Trophoblast cell (in vitro differentiated cells and primary cell): ENCODE data around the gene PIGR.

ENCODE experiments used
- DNase-seq, 2 donors: peaks; one replicate each; pipeline ENCODE4 v3.0.0-alpha.2; 2016
- H2AFZ ChIP-seq: 2 replicates; pipeline ENCODE4 v1.6.1; 2013; ENCODE audit warnings: low read length, moderate library complexity, mild to moderate bottlenecking; ENCODE audit not compliant: insufficient read depth, poor library complexity
- H2AK5ac ChIP-seq: 2 replicates; pipeline ENCODE4 v1.6.1; 2013; ENCODE audit warnings: mild to moderate bottlenecking, low read length
- H2BK120ac ChIP-seq: 2 replicates; pipeline ENCODE4 v1.6.1; 2013; ENCODE audit warnings: low read length, mild to moderate bottlenecking, moderate library complexity; ENCODE audit not compliant: insufficient read depth, poor library complexity
- H2BK12ac ChIP-seq: 2 replicates; pipeline ENCODE4 v1.6.1; 2013; ENCODE audit warnings: mild to moderate bottlenecking, low read length, moderate library complexity
- H2BK5ac ChIP-seq: 2 replicates; pipeline ENCODE4 v1.6.1; 2013; ENCODE audit warnings: low read length, low read depth, moderate library complexity, mild to moderate bottlenecking; ENCODE audit not compliant: poor library complexity
- H3K14ac ChIP-seq: 2 replicates; pipeline ENCODE4 v1.6.1; 2013; ENCODE audit warnings: mild to moderate bottlenecking, low read length
- H3K18ac ChIP-seq: 2 replicates; pipeline ENCODE4 v1.6.1; 2013; ENCODE audit warnings: mild to moderate bottlenecking, low read length
- H3K23ac ChIP-seq: 2 replicates; pipeline ENCODE4 v1.6.1; 2013; ENCODE audit warnings: low read length
- H3K27ac ChIP-seq: 2 replicates; pipeline ENCODE4 v1.5.1; 2013; ENCODE audit warnings: low read depth, mild to moderate bottlenecking, inconsistent platforms, low read length, moderate library complexity
- H3K27me3 ChIP-seq: 2 replicates; pipeline ENCODE4 v1.6.1; 2013; ENCODE audit warnings: inconsistent platforms, mild to moderate bottlenecking, low read length, moderate library complexity; ENCODE audit not compliant: insufficient read depth
- H3K36me3 ChIP-seq, 2 experiments: 1 replicate in 1 of 2; 2 replicates in 1 of 2; pipeline ENCODE4 v1.6.1; 2013; ENCODE audit warnings: low read length in 2 of 2, mild to moderate bottlenecking in 2 of 2, moderate library complexity in 1 of 2; ENCODE audit not compliant: insufficient read depth in 2 of 2, control insufficient read depth in 1 of 2
- H3K4ac ChIP-seq: 2 replicates; pipeline ENCODE4 v1.6.1; 2013; ENCODE audit warnings: low read depth, mild to moderate bottlenecking, low read length, moderate library complexity
- H3K4me1 ChIP-seq, 2 experiments: 1 replicate in 1 of 2; 2 replicates in 1 of 2; pipeline ENCODE4 v1.6.1; 2013; ENCODE audit warnings: low read length in 2 of 2, mild to moderate bottlenecking in 2 of 2, moderate library complexity in 1 of 2; ENCODE audit not compliant: insufficient read depth in 2 of 2, control insufficient read depth in 1 of 2
- H3K4me2 ChIP-seq: 2 replicates; pipeline ENCODE4 v1.6.1; 2013; ENCODE audit warnings: inconsistent platforms, mild to moderate bottlenecking, low read length, moderate library complexity
- H3K4me3 ChIP-seq: 2 replicates; pipeline ENCODE4 v1.5.1; 2013; ENCODE audit warnings: mild to moderate bottlenecking, low read depth, low read length, inconsistent platforms
- H3K79me1 ChIP-seq: one replicate; pipeline ENCODE4 v1.6.1; 2013; ENCODE audit warnings: low read length
- H3K79me2 ChIP-seq: 2 replicates; pipeline ENCODE4 v1.6.1; 2013; ENCODE audit warnings: low read length, mild to moderate bottlenecking; ENCODE audit not compliant: control insufficient read depth, insufficient read depth, poor library complexity
- H3K9ac ChIP-seq: 2 replicates; pipeline ENCODE4 v1.6.1; 2013; ENCODE audit warnings: mild to moderate bottlenecking, low read length
- H3K9me3 ChIP-seq: 2 replicates; pipeline ENCODE4 v1.6.1; 2013; ENCODE audit warnings: low read depth, mild to moderate bottlenecking, control low read depth, inconsistent platforms, low read length; ENCODE audit not compliant: insufficient read depth
- H4K12ac ChIP-seq: 2 replicates; pipeline ENCODE4 v1.6.1; 2013; ENCODE audit warnings: low read depth, mild to moderate bottlenecking, low read length, moderate library complexity
- H4K8ac ChIP-seq: 2 replicates; pipeline ENCODE4 v1.6.1; 2013; ENCODE audit warnings: low read depth, mild to moderate bottlenecking, low read length, moderate library complexity
- H4K91ac ChIP-seq: one replicate; pipeline ENCODE4 v1.6.1; 2013; ENCODE audit warnings: low read depth, mild to moderate bottlenecking, low read length, moderate library complexity
- WGBS: extraction: QIAGEN DNeasy Blood & Tissue Kit; methylation state at CpG from one replicate; pipeline ENCODE4 v1.1.7; 2013; ENCODE audit warnings: missing lambda C conversion rate; ENCODE audit not compliant: insufficient read length, insufficient coverage; ENCODE audit errors: extremely low coverage; 5-methylcytosine and 5-hydroxymethylcytosine counted together

PIGR gene

DNA sequence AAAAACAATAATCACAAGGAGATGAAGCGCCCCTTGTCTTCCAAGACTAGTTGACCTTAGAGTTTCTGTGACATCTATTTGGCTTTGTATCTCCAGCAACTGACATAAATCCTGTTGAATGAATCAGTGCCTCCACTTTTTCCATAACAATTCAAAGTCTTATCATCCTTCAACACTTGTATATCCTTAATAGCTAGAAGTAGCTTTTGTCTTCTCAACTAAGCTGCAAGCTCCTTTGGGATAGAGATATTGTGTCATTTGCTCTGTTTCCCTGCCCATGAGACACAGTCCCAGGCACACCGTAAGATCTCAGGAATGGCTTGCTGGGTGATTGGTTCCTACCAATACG, 5.7 kb downstream of the PIGR start:
- H3K4me2 ChIP-seq, result no peak overlapping the region
- no peak overlapping the region for H3K23ac ChIP-seq
- no peak for DNase-seq
- no peak overlapping the region for H2BK12ac ChIP-seq
- no peak overlapping the region for H2BK120ac ChIP-seq
- no CpG with 5 or more reads among the region's 3 CpGs for WGBS
- no peaks in the 10 kb centered on the region for H3K79me2 ChIP-seq
- H4K91ac ChIP-seq, result no peak overlapping the region
- H3K79me1 ChIP-seq, result no peaks in the 10 kb centered on the region
- H3K4me1 ChIP-seq, result no peaks in the 10 kb centered on the region
- H3K36me3 ChIP-seq, result no peaks in the 10 kb centered on the region
- no peak overlapping the region for H3K27ac ChIP-seq
- H4K12ac ChIP-seq, result no peak overlapping the region
- H3K4ac ChIP-seq, result no peak overlapping the region
- no peak overlapping the region for H3K18ac ChIP-seq
- H3K9ac ChIP-seq, result no peak overlapping the region
- H3K14ac ChIP-seq, result no peak overlapping the region
- H2AFZ ChIP-seq, result no peak overlapping the region
- H3K9me3 ChIP-seq, result peaks cover 1% of the 10 kb centered on the region
- no peak overlapping the region for H2BK5ac ChIP-seq
- H2AK5ac ChIP-seq, result no peak overlapping the region
- H3K4me3 ChIP-seq, result no peak overlapping the region
- H4K8ac ChIP-seq, result no peak overlapping the region
- H3K27me3 ChIP-seq, result no peaks in the 10 kb centered on the region

- Histone ChIP-seq H3K27me3 (no peaks in the 10 kb centered on the region), H3K23ac (no peak overlapping the region), H2AK5ac (no peak overlapping the region), H3K4me2 (no peak overlapping the region), H3K4ac (no peak overlapping the region), H3K4me3 (no peak overlapping the region), H3K79me1 (no peaks in the 10 kb centered on the region), H2BK5ac (no peak overlapping the region), H3K4me1 (no peaks in the 10 kb centered on the region), H4K12ac (no peak overlapping the region), H3K36me3 (no peaks in the 10 kb centered on the region), H2BK12ac (no peak overlapping the region), H3K18ac (no peak overlapping the region), H4K8ac (no peak overlapping the region), H3K79me2 (no peaks in the 10 kb centered on the region), H3K9ac (no peak overlapping the region), H3K27ac (no peak overlapping the region), H3K14ac (no peak overlapping the region), H3K9me3 (peaks cover 1% of the 10 kb centered on the region), H2AFZ (no peak overlapping the region), H2BK120ac (no peak overlapping the region), H4K91ac (no peak overlapping the region)
- no peak for DNase-seq
- no CpG with 5 or more reads among the region's 9 CpGs for WGBS
These were observed 6.3 kb downstream of the PIGR start for GRCh38 chr1:206939841-206940587.

- H2BK12ac ChIP-seq, result no peak overlapping the region
- no peak overlapping the region for H3K4ac ChIP-seq
- H4K8ac ChIP-seq, result no peak overlapping the region
- WGBS, result no CpG with 5 or more reads among the region's 13 CpGs
- no peaks in the 10 kb centered on the region for H3K79me2 ChIP-seq
- no peak overlapping the region for H2BK120ac ChIP-seq
- no peak overlapping the region for H3K18ac ChIP-seq
- H3K36me3 ChIP-seq, result no peaks in the 10 kb centered on the region
- H3K4me3 ChIP-seq, result no peak overlapping the region
- no peak overlapping the region for H3K4me2 ChIP-seq
- no peak overlapping the region for H2AFZ ChIP-seq
- H4K12ac ChIP-seq, result no peak overlapping the region
- no peak overlapping the region for H3K27ac ChIP-seq
- H3K9ac ChIP-seq, result no peak overlapping the region
- no peak for DNase-seq
- H3K23ac ChIP-seq, result no peak overlapping the region
- H2AK5ac ChIP-seq, result no peak overlapping the region
- H4K91ac ChIP-seq, result no peak overlapping the region
- no peaks in the 10 kb centered on the region for H3K4me1 ChIP-seq
- no peak overlapping the region for H2BK5ac ChIP-seq
- peaks cover 1% of the 10 kb centered on the region for H3K9me3 ChIP-seq
- no peak overlapping the region for H3K14ac ChIP-seq
- H3K79me1 ChIP-seq, result no peaks in the 10 kb centered on the region
- H3K27me3 ChIP-seq, result no peaks in the 10 kb centered on the region
These were observed 7.1 kb downstream of the PIGR start for GRCh38 chr1:206939131-206939530.

DNA sequence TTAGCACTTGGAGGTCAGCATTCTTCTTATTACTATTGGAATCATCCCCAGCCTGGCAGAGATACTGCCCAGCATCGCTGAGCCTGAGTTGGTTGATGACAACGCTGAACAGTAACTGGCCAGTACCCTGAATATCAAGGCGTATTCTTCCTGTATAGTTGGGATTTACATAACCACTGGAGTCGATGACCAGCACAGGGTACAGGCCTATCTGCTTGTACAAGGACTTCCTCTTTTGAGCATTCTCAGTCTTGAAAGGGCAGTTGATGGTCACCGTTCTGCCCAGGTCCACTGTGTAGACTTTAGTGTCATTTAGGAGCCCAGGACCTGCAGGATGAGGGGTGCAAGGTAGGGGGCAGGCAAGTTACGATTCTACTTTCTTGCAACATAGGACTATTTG, 8.8 kb downstream of the PIGR start:
- Histone ChIP-seq H3K9ac (no peak overlapping the region), H4K91ac (no peak overlapping the region), H2BK120ac (no peak overlapping the region), H3K9me3 (no peaks in the 10 kb centered on the region), H3K27me3 (no peaks in the 10 kb centered on the region), H3K27ac (no peak overlapping the region), H3K4me2 (no peak overlapping the region), H3K36me3 (no peaks in the 10 kb centered on the region), H2BK5ac (no peak overlapping the region), H4K12ac (no peak overlapping the region), H3K79me2 (no peaks in the 10 kb centered on the region), H2BK12ac (no peak overlapping the region), H3K79me1 (no peaks in the 10 kb centered on the region), H2AFZ (no peak overlapping the region), H3K4ac (no peak overlapping the region), H3K23ac (no peak overlapping the region), H3K4me3 (no peak overlapping the region), H2AK5ac (no peak overlapping the region), H3K18ac (no peak overlapping the region), H4K8ac (no peak overlapping the region), H3K4me1 (no peaks in the 10 kb centered on the region), H3K14ac (no peak overlapping the region)
- no peak for DNase-seq
- no CpG with 5 or more reads among the region's 6 CpGs for WGBS
